Body of pancreas (tissue), 4 donors: ENCODE measurements around the gene IKZF5. TPM values are rescaled to one million over a fixed set of nuclear protein-coding genes. Genes with fewer than 3 reads are reported as not detected.

Experiments used
- ATAC-seq: fragments of 150-250 bp; one replicate; pipeline ENCODE4 v1.9.1; 2016
- DNase-seq, 4 donors: peaks; one replicate each; pipeline ENCODE4 v3.0.0-alpha.2; 2019
- H3K27ac ChIP-seq, 4 donors: fragments of 200-600 bp; sonication (generic); 1 replicate in 3 of 4; 2 replicates in 1 of 4; pipeline versions ENCODE4 v1.5.1 to v1.6.1; 2016 to 2019; ENCODE audit warnings: mild to moderate bottlenecking in 1 of 4, mixed read lengths in 1 of 4, moderate library complexity in 1 of 4
- H3K27me3 ChIP-seq, 2 donors: fragments of 200-600 bp; sonication (generic); one replicate each; pipeline ENCODE4 v1.6.0; 2016; ENCODE audit warnings: mild to moderate bottlenecking in 1 of 2
- H3K36me3 ChIP-seq, 2 donors: fragments of 200-600 bp; sonication (generic); replicated peaks in 1 of 2; 2 replicates each; pipeline ENCODE4 v1.5.1; 2016; ENCODE audit warnings: low read depth in 2 of 2; ENCODE audit not compliant: insufficient read depth in 1 of 2
- H3K4me1 ChIP-seq: fragments of 200-600 bp; sonication (generic); one replicate; pipeline ENCODE4 v1.6.0; 2016
- H3K4me3 ChIP-seq, 2 donors: fragments of 200-600 bp; sonication (generic); 1 replicate in 1 of 2; 2 replicates in 1 of 2; pipeline ENCODE4 v1.5.1; 2016 to 2019
- H3K9me3 ChIP-seq, 3 donors: fragments of 200-600 bp; sonication (generic); 1 replicate in 2 of 3; 2 replicates in 1 of 3; pipeline ENCODE4 v1.5.1; 2016
- POLR2A ChIP-seq, 3 donors: fragments of 450-650 bp; IDR thresholded peaks; one replicate each; pipeline ENCODE4 v1.6.1; 2016; ENCODE audit warnings: antibody characterized with exemption in 3 of 3, mild to moderate bottlenecking in 2 of 3
- WGBS, 2 donors: methylation state at CpG; one replicate each; pipeline ENCODE4 v1.1.5; 2017; 5-methylcytosine and 5-hydroxymethylcytosine counted together
- intact Hi-C: fragments of 100-400 bp; cut with DNase I; formaldehyde crosslinking; loops from one replicate; pipeline ENCODE4 v1.15.1; 2023
- total RNA-seq, 2 donors: library from RNA; depleted of rRNA; stranded (reverse); fragments of >200 nt; gene quantifications; one replicate each; pipeline ENCODE4 v1.1.0, GENCODE V29; 2016
- TF ChIP-seq, protein P1 (sequence below), 7 experiments: fragments of 450-650 bp in 4 of 7; fragments of 200-600 bp in 3 of 7; sonication (generic) in 3 of 7; IDR thresholded peaks; one replicate each; pipeline ENCODE4 v1.5.1; 2016 to 2019; ENCODE audit warnings: antibody characterized with exemption in 7 of 7

The IKZF5 gene
- total RNA-seq, 2 donors from 2014 or later: 3.6 to 10.4 TPM

- intact Hi-C loops: no loop called here
- Histone ChIP-seq H3K27ac (no peak overlapping the region), H3K4me1 (no peaks in the 10 kb centered on the region), H3K4me3 (no peak overlapping the region), H3K27me3 (no peaks in the 10 kb centered on the region), H3K36me3 (no peaks in the 10 kb centered on the region), H3K9me3 (no peaks in the 10 kb centered on the region)
- TF ChIP-seq, protein P1, sequence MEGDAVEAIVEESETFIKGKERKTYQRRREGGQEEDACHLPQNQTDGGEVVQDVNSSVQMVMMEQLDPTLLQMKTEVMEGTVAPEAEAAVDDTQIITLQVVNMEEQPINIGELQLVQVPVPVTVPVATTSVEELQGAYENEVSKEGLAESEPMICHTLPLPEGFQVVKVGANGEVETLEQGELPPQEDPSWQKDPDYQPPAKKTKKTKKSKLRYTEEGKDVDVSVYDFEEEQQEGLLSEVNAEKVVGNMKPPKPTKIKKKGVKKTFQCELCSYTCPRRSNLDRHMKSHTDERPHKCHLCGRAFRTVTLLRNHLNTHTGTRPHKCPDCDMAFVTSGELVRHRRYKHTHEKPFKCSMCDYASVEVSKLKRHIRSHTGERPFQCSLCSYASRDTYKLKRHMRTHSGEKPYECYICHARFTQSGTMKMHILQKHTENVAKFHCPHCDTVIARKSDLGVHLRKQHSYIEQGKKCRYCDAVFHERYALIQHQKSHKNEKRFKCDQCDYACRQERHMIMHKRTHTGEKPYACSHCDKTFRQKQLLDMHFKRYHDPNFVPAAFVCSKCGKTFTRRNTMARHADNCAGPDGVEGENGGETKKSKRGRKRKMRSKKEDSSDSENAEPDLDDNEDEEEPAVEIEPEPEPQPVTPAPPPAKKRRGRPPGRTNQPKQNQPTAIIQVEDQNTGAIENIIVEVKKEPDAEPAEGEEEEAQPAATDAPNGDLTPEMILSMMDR (IDR thresholded peaks at IDR 0.05): no peak
- no peak for TF ChIP-seq POLR2A (IDR thresholded peaks at IDR 0.05)
- no peak for ATAC-seq
- 89 to 90% methylated on average over 8 of the region's 8 CpGs for WGBS, 2 donors
- no peak for DNase-seq
Measured at GRCh38 chr10:123035467-123036086, 27.0 kb upstream of the IKZF5 start.

GRCh38 chr10:123034332-123034731, 25.7 kb upstream of the IKZF5 start:
- no peak overlapping the region for H3K27ac ChIP-seq
- H3K4me1 ChIP-seq: no peaks in the 10 kb centered on the region
- H3K9me3 ChIP-seq: no peaks in the 10 kb centered on the region
- no peak overlapping the region for H3K4me3 ChIP-seq
- DNase-seq (no peak), ATAC-seq (no peak)
- H3K27me3 ChIP-seq: no peaks in the 10 kb centered on the region
- intact Hi-C loops: no loop called here
- H3K36me3 ChIP-seq: no peaks in the 10 kb centered on the region
- TF ChIP-seq POLR2A (IDR thresholded peaks at IDR 0.05): no peak
- TF ChIP-seq, protein P1 (IDR thresholded peaks at IDR 0.05): no peak

DNA sequence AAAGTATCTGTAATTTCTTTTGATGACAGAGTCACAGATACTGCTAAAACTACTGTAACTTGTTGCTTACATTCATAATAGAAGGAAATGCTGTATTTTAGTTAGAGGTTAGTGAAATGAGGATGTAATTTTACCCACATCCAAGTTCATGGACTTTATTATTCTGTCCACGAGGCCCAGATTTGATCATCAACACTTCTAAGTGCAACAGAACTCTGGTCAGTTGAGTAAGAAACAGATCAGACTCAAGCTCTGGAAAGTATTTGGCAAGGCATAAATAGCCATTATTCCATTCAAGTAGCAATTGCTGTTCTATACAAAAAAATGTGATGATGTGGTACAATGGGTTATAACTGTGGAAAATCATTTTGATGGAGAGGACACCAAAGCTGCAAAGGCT, 22.5 kb upstream of the IKZF5 start:
- Histone ChIP-seq H3K27ac (no peak overlapping the region), H3K36me3 (no peaks in the 10 kb centered on the region), H3K4me1 (no peaks in the 10 kb centered on the region), H3K4me3 (no peak overlapping the region), H3K27me3 (no peaks in the 10 kb centered on the region), H3K9me3 (no peaks in the 10 kb centered on the region)
- intact Hi-C loops: no loop called here
- TF ChIP-seq, protein P1 (IDR thresholded peaks at IDR 0.05): no peak
- TF ChIP-seq POLR2A (IDR thresholded peaks at IDR 0.05): no peak
- DNase-seq (no peak), ATAC-seq (no peak)
- WGBS, 2 donors: 88 to 90% methylated on average over 1 of the region's 1 CpG

DNA sequence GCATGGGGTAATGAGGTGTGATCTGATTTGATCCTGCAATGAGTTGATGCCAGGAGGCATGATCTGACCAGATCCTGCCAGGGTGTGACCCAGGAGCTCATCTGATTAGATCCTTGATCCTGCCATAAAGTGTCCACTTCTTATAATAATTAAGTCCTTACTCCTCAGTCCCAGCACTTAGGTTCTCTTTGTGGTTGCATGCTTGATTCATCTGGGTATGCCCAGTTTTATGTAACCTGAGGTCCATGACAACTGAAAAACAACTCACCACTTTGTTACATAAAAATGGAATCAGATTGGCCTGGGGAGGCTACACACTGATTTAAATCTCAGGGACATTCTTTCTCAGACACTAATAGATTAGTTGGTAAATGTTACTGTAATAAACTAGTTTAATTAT, 19.3 kb upstream of the IKZF5 start:
- DNase-seq: no peak

GRCh38 chr10:123026302-123026701, 17.7 kb upstream of the IKZF5 start:
- H3K4me3 ChIP-seq: no peak overlapping the region
- no peaks in the 10 kb centered on the region for H3K36me3 ChIP-seq
- intact Hi-C loops: no loop called here
- no peak overlapping the region for H3K27ac ChIP-seq
- no peaks in the 10 kb centered on the region for H3K27me3 ChIP-seq
- DNase-seq (no peak), ATAC-seq (no peak)
- TF ChIP-seq POLR2A (IDR thresholded peaks at IDR 0.05): no peak
- TF ChIP-seq, protein P1 (IDR thresholded peaks at IDR 0.05): no peak
- no peaks in the 10 kb centered on the region for H3K9me3 ChIP-seq
- H3K4me1 ChIP-seq: peaks cover 7% of the 10 kb centered on the region
- WGBS, 2 donors: 42 to 56% methylated on average over 1 of the region's 1 CpG

More for the DNA sequence above, 19.3 kb upstream of the IKZF5 start:
- no peaks in the 10 kb centered on the region for H3K4me1 ChIP-seq
- no peaks in the 10 kb centered on the region for H3K9me3 ChIP-seq
- H3K4me3 ChIP-seq: no peak overlapping the region
- H3K36me3 ChIP-seq: no peaks in the 10 kb centered on the region
- intact Hi-C loops: no loop called here
- no peak for TF ChIP-seq POLR2A (IDR thresholded peaks at IDR 0.05)
- TF ChIP-seq, protein P1 (IDR thresholded peaks at IDR 0.05): no peak
- no peak for ATAC-seq
- H3K27ac ChIP-seq: no peak overlapping the region
- no peaks in the 10 kb centered on the region for H3K27me3 ChIP-seq
